Brain microvascular endothelial cell (primary cell): Measurements from ENCODE around the gene DOCK9.

Source experiments
- DNase-seq: peaks from one replicate; pipeline ENCODE4 v3.0.0-alpha.2; 2020
- H3K27ac ChIP-seq: fragments of 250-450 bp; sonication (Bioruptor Pico); 2 replicates; pipeline ENCODE4 v1.5.1; 2020; ENCODE audit warnings: mild to moderate bottlenecking, moderate library complexity
- H3K27me3 ChIP-seq: fragments of 250-450 bp; sonication (Bioruptor Pico); replicated peaks from 2 replicates; pipeline ENCODE4 v1.5.1; 2020; ENCODE audit warnings: mild to moderate bottlenecking
- H3K36me3 ChIP-seq: fragments of 250-450 bp; sonication (Bioruptor Pico); replicated peaks from 2 replicates; pipeline ENCODE4 v1.5.1; 2020; ENCODE audit warnings: mild to moderate bottlenecking
- H3K4me3 ChIP-seq: 2 replicates; pipeline ENCODE4 v1.5.1; 2011; ENCODE audit warnings: low read depth, mild to moderate bottlenecking, control low read depth, low read length, moderate library complexity
- CTCF ChIP-seq: IDR thresholded peaks from 2 replicates; pipeline ENCODE4 v1.5.1; 2011; ENCODE audit warnings: low read depth, mild to moderate bottlenecking, moderate library complexity, low read length, control low read depth, inconsistent platforms; ENCODE audit errors: missing control alignments
- in situ Hi-C: cut with HindIII; loops from 2 replicates; pipeline ENCODE4 v1.10.0; 2017; ENCODE audit warnings: low sequenced_read_pairs, low pct_ligation_motif_present

DOCK9 gene

GRCh38 chr13:98878486-98879126 is 99.3 kb downstream of the DOCK9 start:
- DNase-seq = no peak
- no peak for TF ChIP-seq CTCF
- Histone ChIP-seq H3K27me3 (no peaks in the 10 kb centered on the region), H3K4me3 (no peak overlapping the region), H3K36me3 (peaks cover 24% of the 10 kb centered on the region), H3K27ac (no peak overlapping the region)
- in situ Hi-C loops = no loop called here

GRCh38 chr13:98877936-98878335 is 99.9 kb downstream of the DOCK9 start:
- in situ Hi-C loops = no loop called here
- DNase-seq = no peak
- no peaks in the 10 kb centered on the region for H3K27me3 ChIP-seq
- no peak overlapping the region for H3K4me3 ChIP-seq
- H3K36me3 ChIP-seq = peaks cover 22% of the 10 kb centered on the region
- no peak for TF ChIP-seq CTCF
- no peak overlapping the region for H3K27ac ChIP-seq

GRCh38 chr13:98877466-98877865 is 100.4 kb downstream of the DOCK9 start:
- peaks cover 18% of the 10 kb centered on the region for H3K36me3 ChIP-seq
- in situ Hi-C loops = no loop called here
- no peak overlapping the region for H3K27ac ChIP-seq
- TF ChIP-seq CTCF = no peak
- H3K4me3 ChIP-seq = no peak overlapping the region
- no peak for DNase-seq
- no peaks in the 10 kb centered on the region for H3K27me3 ChIP-seq

GRCh38 chr13:98875146-98875729 is 102.6 kb downstream of the DOCK9 start:
- in situ Hi-C loops = no loop called here
- Histone ChIP-seq H3K36me3 (peaks cover 10% of the 10 kb centered on the region), H3K27ac (no peak overlapping the region), H3K4me3 (no peak overlapping the region), H3K27me3 (no peaks in the 10 kb centered on the region)
- no peak for DNase-seq
- TF ChIP-seq CTCF = no peak

GRCh38 chr13:98874029-98874397 is 103.9 kb downstream of the DOCK9 start:
- TF ChIP-seq CTCF = no peak
- in situ Hi-C loops = no loop called here
- no peak overlapping the region for H3K27ac ChIP-seq
- no peak for DNase-seq
- H3K36me3 ChIP-seq = peaks cover 5% of the 10 kb centered on the region
- no peaks in the 10 kb centered on the region for H3K27me3 ChIP-seq
- no peak overlapping the region for H3K4me3 ChIP-seq
